ENCODE results near the gene FAM78A. TPM values are rescaled to one million over a fixed set of nuclear protein-coding genes. Genes with fewer than 3 reads are reported as not detected.

Gene FAM78A
- total RNA-seq, 6 experiments from 2014 or later: 0.11 to 0.83 (median 0.34) TPM

DNA sequence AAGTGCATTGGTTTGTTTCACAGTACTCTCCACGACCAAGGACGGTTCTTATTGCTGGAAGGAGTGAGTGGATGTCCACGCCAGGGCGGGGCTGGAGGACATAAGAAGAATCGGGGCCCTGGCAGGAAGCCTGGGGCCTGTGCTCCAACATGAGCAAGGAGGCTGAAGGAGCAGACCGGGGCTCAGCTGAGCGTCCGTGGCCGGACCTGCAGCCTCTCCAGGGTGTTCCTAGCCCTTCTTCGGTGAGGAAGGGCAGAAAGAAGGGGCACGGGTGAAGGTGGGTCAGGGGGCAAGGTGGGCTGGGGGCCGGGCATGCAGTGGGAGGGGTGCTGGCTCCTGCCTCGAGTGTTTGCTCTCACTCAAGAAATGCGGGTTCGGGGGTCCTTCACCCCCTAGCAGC is 18.1 kb downstream of the FAM78A start:
- Mint-ChIP-seq H3K4me3 (no peak overlapping the region), H3K9me3 (no peaks in the 10 kb centered on the region), H3K36me3 (ENCODE audit: low read depth) (no peaks in the 10 kb centered on the region), H3K27ac (no peak overlapping the region), H3K4me1 (ENCODE audit: low read depth) (peaks cover 17% of the 10 kb centered on the region), H3K27me3 (ENCODE audit: insufficient read depth) (peaks cover 10% of the 10 kb centered on the region)
- DNase-seq: no peak
- TF ChIP-seq, protein P1, sequence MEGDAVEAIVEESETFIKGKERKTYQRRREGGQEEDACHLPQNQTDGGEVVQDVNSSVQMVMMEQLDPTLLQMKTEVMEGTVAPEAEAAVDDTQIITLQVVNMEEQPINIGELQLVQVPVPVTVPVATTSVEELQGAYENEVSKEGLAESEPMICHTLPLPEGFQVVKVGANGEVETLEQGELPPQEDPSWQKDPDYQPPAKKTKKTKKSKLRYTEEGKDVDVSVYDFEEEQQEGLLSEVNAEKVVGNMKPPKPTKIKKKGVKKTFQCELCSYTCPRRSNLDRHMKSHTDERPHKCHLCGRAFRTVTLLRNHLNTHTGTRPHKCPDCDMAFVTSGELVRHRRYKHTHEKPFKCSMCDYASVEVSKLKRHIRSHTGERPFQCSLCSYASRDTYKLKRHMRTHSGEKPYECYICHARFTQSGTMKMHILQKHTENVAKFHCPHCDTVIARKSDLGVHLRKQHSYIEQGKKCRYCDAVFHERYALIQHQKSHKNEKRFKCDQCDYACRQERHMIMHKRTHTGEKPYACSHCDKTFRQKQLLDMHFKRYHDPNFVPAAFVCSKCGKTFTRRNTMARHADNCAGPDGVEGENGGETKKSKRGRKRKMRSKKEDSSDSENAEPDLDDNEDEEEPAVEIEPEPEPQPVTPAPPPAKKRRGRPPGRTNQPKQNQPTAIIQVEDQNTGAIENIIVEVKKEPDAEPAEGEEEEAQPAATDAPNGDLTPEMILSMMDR (IDR thresholded peaks at IDR 0.05): no peak

DNA sequence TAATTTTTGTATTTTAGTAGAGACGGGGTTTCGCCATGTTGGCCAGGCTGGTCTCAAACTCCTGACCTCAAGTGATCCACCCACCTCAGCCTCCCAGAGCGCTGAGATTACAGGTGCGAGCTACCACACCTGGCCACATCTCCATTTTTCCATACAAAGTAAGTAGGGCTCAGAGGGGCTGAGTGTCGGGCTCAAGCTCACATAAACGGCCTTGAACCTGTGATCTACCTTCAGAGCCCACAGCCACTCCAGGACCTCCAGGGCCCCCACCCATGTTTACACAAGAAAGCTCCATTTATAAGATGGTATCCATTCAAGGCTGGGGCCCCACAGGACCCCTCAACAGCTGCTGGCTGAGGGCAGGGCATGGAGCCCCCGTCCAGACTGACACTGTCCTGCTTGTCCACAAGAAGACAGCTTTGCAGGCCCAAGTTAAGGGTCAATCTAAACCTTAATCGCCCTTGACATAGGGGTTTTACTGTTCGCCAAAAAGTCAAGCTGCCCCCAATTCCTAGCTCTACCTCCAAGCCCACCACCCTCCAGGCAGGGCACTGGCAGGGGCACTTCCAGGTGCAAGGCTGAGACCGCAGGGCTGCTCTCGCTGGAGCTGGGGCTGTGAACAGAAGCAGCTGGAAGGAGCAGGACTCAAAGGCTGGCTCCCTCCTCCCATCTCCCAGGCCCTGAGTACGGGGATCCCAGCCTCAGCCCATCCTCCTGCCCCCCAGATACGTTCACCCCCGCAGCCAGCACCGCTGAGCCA is 18.9 kb downstream of the FAM78A start:
- Mint-ChIP-seq H3K27me3 (ENCODE audit: insufficient read depth) (peaks cover 10% of the 10 kb centered on the region), H3K36me3 (ENCODE audit: low read depth) (no peaks in the 10 kb centered on the region)

DNA sequence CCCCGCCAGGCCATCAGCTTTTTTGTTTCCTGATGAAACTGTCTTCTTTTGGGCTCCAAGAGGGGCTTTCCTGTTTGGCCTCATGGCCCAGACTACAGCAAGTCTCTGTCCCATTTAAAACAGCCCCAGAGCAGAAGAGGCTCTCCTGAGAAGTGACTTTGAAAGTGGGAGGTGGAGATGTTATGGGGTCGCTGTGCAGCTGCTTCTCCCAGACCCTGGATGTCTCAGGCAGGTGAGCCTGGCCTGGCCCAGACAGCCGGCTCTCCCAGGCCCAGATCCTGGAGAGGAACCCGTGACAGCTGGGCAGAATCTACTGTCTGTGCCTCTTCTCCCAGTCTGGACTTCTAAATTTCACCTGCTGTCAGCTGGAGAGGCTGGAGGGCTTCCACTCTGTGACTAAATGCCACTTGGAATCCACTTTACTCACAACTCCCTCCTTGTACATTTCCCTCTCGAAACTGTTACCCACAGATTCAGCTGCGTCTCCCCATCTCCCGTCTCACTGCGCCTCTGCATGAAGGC is 20.6 kb downstream of the FAM78A start:
- Mint-ChIP-seq H3K4me3 (peak overlapping the region; percentile 32), H3K9me3 (no peaks in the 10 kb centered on the region), H3K4me1 (ENCODE audit: low read depth) (peaks cover 12% of the 10 kb centered on the region), H3K27me3 (ENCODE audit: insufficient read depth) (peaks cover 6% of the 10 kb centered on the region), H3K36me3 (ENCODE audit: low read depth) (no peaks in the 10 kb centered on the region), H3K27ac (peak overlapping the region; percentile 81)
- TF ChIP-seq, protein P1 (IDR thresholded peaks at IDR 0.05): no peak
- DNase-seq: no peak

More for the DNA sequence above, 18.9 kb downstream of the FAM78A start:
- H3K4me1 Mint-ChIP-seq (ENCODE audit: low read depth): peaks cover 13% of the 10 kb centered on the region
- no peak for DNase-seq
- H3K9me3 Mint-ChIP-seq: no peaks in the 10 kb centered on the region
- H3K4me3 Mint-ChIP-seq: no peak overlapping the region
- TF ChIP-seq, protein P1 (IDR thresholded peaks at IDR 0.05): no peak
- no peak overlapping the region for H3K27ac Mint-ChIP-seq

DNA sequence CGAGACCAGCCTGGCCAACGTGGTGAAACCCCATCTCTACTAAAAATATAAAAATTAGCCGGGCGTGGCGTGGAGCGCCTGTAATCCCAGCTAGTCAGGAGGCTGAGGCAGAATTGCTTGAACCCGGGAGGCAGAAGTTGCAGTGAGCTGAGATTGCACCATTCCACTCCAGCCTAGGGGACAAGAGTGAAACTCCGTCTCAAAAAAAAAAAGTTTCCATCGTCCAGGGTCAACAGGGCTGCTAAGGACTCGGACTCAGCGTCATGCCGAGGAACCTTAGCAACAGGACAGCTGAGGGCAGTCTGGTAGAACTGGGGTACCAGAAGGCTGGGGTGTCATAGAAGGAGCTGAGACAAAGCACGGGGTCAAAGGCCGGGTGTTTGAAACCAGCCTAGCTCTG is 21.7 kb downstream of the FAM78A start:
- no peak overlapping the region for H3K4me3 Mint-ChIP-seq
- H3K36me3 Mint-ChIP-seq (ENCODE audit: low read depth): no peaks in the 10 kb centered on the region
- peaks cover 12% of the 10 kb centered on the region for H3K4me1 Mint-ChIP-seq (ENCODE audit: low read depth)
- no peaks in the 10 kb centered on the region; the same call in 1 of the 2 replicates for H3K27me3 Mint-ChIP-seq (ENCODE audit: insufficient read depth)
- H3K27ac Mint-ChIP-seq: no peak overlapping the region
- DNase-seq: no peak
- TF ChIP-seq, protein P1 (IDR thresholded peaks at IDR 0.05): no peak
- H3K9me3 Mint-ChIP-seq: no peaks in the 10 kb centered on the region

DNA sequence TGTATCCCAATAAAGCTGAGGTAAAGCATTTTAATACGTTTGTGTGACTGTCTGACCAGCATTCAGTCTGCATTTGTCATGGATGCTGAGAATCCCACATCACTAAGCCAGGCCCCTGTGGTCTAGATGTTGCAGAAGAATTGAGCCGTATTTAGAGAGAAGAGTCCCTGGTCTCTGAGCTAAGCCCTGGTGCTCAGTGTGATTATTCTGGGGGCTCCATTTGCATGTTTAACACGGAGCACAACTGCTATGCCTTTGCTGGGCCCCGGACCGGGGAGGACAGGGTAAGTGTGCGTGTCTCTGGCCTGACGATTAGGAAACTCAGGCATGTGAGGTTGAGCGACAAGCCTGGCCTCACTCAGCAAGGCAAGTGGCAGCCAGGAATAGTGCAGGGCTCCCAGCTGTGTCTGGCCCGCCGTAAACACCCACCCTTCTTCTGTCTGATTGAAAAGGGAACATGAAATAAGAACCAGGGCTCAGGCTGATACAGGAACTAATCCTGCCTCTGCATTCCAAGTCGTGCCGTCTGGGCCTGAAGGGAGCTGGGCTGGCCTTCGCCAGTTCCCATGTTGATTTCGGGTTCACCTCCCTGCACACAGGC is 22.3 kb downstream of the FAM78A start:
- Mint-ChIP-seq H3K9me3 (no peaks in the 10 kb centered on the region), H3K27ac (no peak overlapping the region), H3K27me3 (ENCODE audit: insufficient read depth) (no peaks in the 10 kb centered on the region; the same call in 1 of the 2 replicates), H3K36me3 (ENCODE audit: low read depth) (no peaks in the 10 kb centered on the region), H3K4me1 (ENCODE audit: low read depth) (peaks cover 12% of the 10 kb centered on the region), H3K4me3 (no peak overlapping the region)
- TF ChIP-seq, protein P1 (IDR thresholded peaks at IDR 0.05): no peak
- DNase-seq: no peak
